ENCODE data around the gene GPHB5. TPM values are rescaled to one million over a fixed set of nuclear protein-coding genes. Genes with fewer than 3 reads are reported as not detected.

The GPHB5 gene
- total and polyA plus RNA-seq, 2 experiments from 2014 or later = not detected

DNA sequence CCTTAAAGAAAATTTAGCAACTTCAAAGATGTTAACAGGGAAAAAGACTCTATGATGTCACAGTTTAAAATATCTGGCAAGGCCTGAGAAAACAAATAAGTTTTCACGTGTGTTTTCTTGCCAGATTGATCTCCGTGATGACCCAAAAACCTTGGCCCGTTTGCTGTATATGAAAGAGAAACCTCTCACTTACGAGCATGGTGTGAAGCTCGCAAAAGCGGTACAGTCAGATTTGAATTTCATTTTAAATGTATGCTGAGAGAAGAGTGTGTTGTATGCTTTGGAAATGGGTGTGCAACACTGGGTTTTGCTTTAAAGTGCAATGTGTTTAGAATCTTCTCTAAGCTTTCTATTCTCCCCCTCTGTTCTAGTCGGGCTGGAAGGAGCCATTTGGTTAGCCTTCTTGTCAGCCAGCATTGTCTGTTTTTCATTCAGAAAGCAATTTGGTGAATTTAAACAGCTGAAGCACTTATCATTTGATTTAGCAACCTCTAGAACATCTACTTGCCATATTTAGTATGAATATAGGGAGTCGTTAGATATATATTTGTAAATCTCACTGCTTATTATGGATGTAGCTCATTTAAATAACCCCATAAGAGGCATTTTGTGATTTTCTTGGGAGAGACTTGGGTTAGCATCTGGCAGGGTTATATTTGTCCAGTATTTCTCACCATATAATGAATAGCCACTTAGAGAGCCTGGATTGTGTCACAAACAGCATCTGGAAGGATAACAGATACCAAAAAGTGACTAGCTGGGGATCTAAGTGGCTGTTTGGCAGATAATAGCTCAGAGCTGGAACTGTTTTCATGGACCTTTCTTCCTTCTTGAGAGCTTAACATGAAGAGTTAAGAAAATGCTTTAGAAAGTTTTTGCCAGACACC lies 35.5 kb downstream of the GPHB5 start:
- no peaks in the 10 kb centered on the region for H3K27me3 Mint-ChIP-seq (ENCODE audit: insufficient read depth, low read depth, poor library complexity)
- Histone ChIP-seq H3K4me3 (no peak overlapping the region), H2AFZ (no peak overlapping the region; the same call in 1 of the 2 replicates), H3K27me3 (ENCODE audit: insufficient read depth) (no peaks in the 10 kb centered on the region), H3K9me2 (ENCODE audit: insufficient read depth) (no peaks in the 10 kb centered on the region), H3K4me2 (no peak overlapping the region), H3K27ac (ENCODE audit: low read depth) (no peak overlapping the region), H3K36me3 (ENCODE audit: insufficient read depth) (no peaks in the 10 kb centered on the region), H3K79me2 (replicated peaks; ENCODE audit: insufficient read depth) (no peaks in the 10 kb centered on the region), H3K4me1 (ENCODE audit: insufficient read depth) (no peaks in the 10 kb centered on the region; the same call in 1 of the 2 replicates), H4K20me1 (replicated peaks; ENCODE audit: insufficient read depth) (no peaks in the 10 kb centered on the region), H3F3A (replicated peaks; ENCODE audit: low read depth) (no peaks in the 10 kb centered on the region)
- no peak overlapping the region for H3K27ac Mint-ChIP-seq
- TF ChIP-seq EZH2 (IDR thresholded peaks at IDR 0.05; ENCODE audit: low read depth, unreplicated experiment) (no peak), CREB1 (CRISPR knock-in tag; IDR thresholded peaks at IDR 0.05; ENCODE audit: low read depth) (no peak), EZH2phosphoT487 (IDR thresholded peaks at IDR 0.05; ENCODE audit: unreplicated experiment) (no peak), STAT1 (IDR thresholded peaks at IDR 0.05; ENCODE audit: unreplicated experiment) (no peak), JUNB (IDR thresholded peaks at IDR 0.05; ENCODE audit: unreplicated experiment) (no peak), ZNF114 (CRISPR knock-in tag; IDR thresholded peaks at IDR 0.05) (no peak), POLR2AphosphoS5 (IDR thresholded peaks at IDR 0.05; ENCODE audit: low read depth) (no peak), ZNF331 (CRISPR knock-in tag; IDR thresholded peaks at IDR 0.05; ENCODE audit: low read depth) (no peak), NANOG (IDR thresholded peaks at IDR 0.05; ENCODE audit: borderline replicate concordance) (no peak)
- TF ChIP-seq, protein P1, sequence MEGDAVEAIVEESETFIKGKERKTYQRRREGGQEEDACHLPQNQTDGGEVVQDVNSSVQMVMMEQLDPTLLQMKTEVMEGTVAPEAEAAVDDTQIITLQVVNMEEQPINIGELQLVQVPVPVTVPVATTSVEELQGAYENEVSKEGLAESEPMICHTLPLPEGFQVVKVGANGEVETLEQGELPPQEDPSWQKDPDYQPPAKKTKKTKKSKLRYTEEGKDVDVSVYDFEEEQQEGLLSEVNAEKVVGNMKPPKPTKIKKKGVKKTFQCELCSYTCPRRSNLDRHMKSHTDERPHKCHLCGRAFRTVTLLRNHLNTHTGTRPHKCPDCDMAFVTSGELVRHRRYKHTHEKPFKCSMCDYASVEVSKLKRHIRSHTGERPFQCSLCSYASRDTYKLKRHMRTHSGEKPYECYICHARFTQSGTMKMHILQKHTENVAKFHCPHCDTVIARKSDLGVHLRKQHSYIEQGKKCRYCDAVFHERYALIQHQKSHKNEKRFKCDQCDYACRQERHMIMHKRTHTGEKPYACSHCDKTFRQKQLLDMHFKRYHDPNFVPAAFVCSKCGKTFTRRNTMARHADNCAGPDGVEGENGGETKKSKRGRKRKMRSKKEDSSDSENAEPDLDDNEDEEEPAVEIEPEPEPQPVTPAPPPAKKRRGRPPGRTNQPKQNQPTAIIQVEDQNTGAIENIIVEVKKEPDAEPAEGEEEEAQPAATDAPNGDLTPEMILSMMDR (conservative IDR thresholded peaks at IDR 0.05; ENCODE audit: low read depth in 2 of 2) = no peak
- TF ChIP-seq, protein P2, sequence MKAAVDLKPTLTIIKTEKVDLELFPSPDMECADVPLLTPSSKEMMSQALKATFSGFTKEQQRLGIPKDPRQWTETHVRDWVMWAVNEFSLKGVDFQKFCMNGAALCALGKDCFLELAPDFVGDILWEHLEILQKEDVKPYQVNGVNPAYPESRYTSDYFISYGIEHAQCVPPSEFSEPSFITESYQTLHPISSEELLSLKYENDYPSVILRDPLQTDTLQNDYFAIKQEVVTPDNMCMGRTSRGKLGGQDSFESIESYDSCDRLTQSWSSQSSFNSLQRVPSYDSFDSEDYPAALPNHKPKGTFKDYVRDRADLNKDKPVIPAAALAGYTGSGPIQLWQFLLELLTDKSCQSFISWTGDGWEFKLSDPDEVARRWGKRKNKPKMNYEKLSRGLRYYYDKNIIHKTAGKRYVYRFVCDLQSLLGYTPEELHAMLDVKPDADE (IDR thresholded peaks at IDR 0.05) = no peak
- TF ChIP-seq, protein P3, sequence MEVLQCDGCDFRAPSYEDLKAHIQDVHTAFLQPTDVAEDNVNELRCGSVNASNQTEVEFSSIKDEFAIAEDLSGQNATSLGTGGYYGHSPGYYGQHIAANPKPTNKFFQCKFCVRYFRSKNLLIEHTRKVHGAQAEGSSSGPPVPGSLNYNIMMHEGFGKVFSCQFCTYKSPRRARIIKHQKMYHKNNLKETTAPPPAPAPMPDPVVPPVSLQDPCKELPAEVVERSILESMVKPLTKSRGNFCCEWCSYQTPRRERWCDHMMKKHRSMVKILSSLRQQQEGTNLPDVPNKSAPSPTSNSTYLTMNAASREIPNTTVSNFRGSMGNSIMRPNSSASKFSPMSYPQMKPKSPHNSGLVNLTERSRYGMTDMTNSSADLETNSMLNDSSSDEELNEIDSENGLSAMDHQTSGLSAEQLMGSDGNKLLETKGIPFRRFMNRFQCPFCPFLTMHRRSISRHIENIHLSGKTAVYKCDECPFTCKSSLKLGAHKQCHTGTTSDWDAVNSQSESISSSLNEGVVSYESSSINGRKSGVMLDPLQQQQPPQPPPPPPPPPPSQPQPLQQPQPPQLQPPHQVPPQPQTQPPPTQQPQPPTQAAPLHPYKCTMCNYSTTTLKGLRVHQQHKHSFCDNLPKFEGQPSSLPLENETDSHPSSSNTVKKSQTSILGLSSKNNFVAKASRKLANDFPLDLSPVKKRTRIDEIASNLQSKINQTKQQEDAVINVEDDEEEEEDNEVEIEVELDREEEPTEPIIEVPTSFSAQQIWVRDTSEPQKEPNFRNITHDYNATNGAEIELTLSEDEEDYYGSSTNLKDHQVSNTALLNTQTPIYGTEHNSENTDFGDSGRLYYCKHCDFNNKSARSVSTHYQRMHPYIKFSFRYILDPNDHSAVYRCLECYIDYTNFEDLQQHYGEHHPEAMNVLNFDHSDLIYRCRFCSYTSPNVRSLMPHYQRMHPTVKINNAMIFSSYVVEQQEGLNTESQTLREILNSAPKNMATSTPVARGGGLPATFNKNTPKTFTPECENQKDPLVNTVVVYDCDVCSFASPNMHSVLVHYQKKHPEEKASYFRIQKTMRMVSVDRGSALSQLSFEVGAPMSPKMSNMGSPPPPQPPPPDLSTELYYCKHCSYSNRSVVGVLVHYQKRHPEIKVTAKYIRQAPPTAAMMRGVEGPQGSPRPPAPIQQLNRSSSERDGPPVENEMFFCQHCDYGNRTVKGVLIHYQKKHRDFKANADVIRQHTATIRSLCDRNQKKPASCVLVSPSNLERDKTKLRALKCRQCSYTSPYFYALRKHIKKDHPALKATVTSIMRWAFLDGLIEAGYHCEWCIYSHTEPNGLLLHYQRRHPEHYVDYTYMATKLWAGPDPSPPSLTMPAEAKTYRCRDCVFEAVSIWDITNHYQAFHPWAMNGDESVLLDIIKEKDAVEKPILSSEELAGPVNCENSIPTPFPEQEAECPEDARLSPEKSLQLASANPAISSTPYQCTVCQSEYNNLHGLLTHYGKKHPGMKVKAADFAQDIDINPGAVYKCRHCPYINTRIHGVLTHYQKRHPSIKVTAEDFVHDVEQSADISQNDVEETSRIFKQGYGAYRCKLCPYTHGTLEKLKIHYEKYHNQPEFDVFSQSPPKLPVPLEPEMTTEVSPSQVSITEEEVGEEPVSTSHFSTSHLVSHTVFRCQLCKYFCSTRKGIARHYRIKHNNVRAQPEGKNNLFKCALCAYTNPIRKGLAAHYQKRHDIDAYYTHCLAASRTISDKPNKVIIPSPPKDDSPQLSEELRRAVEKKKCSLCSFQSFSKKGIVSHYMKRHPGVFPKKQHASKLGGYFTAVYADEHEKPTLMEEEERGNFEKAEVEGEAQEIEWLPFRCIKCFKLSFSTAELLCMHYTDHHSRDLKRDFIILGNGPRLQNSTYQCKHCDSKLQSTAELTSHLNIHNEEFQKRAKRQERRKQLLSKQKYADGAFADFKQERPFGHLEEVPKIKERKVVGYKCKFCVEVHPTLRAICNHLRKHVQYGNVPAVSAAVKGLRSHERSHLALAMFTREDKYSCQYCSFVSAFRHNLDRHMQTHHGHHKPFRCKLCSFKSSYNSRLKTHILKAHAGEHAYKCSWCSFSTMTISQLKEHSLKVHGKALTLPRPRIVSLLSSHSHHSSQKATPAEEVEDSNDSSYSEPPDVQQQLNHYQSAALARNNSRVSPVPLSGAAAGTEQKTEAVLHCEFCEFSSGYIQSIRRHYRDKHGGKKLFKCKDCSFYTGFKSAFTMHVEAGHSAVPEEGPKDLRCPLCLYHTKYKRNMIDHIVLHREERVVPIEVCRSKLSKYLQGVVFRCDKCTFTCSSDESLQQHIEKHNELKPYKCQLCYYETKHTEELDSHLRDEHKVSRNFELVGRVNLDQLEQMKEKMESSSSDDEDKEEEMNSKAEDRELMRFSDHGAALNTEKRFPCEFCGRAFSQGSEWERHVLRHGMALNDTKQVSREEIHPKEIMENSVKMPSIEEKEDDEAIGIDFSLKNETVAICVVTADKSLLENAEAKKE (CRISPR knock-in tag; IDR thresholded peaks at IDR 0.05) = no peak
- TF ChIP-seq, protein P4, sequence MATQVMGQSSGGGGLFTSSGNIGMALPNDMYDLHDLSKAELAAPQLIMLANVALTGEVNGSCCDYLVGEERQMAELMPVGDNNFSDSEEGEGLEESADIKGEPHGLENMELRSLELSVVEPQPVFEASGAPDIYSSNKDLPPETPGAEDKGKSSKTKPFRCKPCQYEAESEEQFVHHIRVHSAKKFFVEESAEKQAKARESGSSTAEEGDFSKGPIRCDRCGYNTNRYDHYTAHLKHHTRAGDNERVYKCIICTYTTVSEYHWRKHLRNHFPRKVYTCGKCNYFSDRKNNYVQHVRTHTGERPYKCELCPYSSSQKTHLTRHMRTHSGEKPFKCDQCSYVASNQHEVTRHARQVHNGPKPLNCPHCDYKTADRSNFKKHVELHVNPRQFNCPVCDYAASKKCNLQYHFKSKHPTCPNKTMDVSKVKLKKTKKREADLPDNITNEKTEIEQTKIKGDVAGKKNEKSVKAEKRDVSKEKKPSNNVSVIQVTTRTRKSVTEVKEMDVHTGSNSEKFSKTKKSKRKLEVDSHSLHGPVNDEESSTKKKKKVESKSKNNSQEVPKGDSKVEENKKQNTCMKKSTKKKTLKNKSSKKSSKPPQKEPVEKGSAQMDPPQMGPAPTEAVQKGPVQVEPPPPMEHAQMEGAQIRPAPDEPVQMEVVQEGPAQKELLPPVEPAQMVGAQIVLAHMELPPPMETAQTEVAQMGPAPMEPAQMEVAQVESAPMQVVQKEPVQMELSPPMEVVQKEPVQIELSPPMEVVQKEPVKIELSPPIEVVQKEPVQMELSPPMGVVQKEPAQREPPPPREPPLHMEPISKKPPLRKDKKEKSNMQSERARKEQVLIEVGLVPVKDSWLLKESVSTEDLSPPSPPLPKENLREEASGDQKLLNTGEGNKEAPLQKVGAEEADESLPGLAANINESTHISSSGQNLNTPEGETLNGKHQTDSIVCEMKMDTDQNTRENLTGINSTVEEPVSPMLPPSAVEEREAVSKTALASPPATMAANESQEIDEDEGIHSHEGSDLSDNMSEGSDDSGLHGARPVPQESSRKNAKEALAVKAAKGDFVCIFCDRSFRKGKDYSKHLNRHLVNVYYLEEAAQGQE (IDR thresholded peaks at IDR 0.05; ENCODE audit: unreplicated experiment) = no peak
- H3K4me1 Mint-ChIP-seq = no peaks in the 10 kb centered on the region
- DNase-seq (ENCODE audit: low spot score) = no peak
- H3K4me3 Mint-ChIP-seq = no peak overlapping the region
- no peaks in the 10 kb centered on the region for H3K9me3 Mint-ChIP-seq
- ATAC-seq = no peak
- no peaks in the 10 kb centered on the region for H3K36me3 Mint-ChIP-seq (ENCODE audit: low read depth)

Measured in GM23338 (cell line).